SIG-M5 (cell line): Measurements from ENCODE around the gene CARMIL1.
"Not testable (repeated sequence)": the region's sequence is repeated elsewhere in the genome, so short reads cannot be mapped to it uniquely, and the experiment has no call there.

Source experiments
- DNase-seq: peaks from one replicate; lab custom pipeline; 2025; lab: John Stamatoyannopoulos, UW

The CARMIL1 gene

DNA sequence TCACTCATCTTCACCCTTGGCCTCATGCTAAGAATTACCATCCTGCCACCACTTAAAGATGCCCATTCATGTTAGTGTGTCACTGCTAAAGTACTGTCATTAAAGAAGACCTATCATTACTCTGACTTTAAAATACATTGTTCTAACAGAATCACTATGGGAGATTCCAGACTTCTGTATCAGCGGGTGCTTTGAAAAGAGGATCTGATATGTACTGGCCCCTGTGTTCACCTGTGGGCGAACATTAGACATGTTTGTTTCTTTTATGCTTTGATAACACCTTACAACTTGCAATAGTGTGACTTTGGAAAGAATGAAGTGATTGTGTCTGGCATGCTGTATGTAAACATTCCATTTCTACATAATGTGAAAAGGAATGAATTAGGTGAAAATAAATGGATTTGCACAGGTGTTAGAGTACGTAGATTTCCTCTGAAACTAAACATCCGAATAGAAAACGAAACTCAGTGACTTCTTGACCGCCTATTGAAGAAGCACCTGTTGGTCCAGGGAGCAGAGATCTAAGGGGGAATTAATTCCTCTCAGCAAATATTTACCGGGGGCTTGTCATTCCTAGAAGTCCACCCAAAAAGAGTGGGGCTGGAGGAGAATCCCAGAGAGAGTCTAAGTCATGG, 132.3 kb downstream of the CARMIL1 start:
- DNase-seq = no peak

GRCh38 chr6:25413207-25413905, 134.2 kb downstream of the CARMIL1 start:
- DNase-seq = no peak

DNA sequence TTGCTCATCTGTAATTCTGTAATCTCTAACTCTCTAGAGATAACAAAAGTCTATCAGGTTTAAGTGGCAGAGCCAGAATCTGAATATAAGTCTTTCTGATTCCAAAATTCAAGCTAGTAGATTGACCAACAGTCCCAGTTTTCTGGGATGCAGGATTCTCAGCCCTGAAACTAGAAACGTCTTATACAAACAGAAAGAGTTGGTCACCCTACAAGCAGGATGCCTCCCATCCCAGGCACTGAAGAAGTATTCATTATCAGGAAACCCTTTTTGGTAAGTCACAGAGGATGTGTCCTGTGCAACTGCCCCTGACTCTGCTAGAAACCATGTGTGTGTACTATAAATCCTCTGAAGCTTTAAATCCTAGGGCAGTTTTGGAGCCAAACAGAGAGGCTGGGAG, 135.0 kb downstream of the CARMIL1 start:
- no peak for DNase-seq

- no peak for DNase-seq
These were observed 135.6 kb downstream of the CARMIL1 start for GRCh38 chr6:25414755-25415154.

DNA sequence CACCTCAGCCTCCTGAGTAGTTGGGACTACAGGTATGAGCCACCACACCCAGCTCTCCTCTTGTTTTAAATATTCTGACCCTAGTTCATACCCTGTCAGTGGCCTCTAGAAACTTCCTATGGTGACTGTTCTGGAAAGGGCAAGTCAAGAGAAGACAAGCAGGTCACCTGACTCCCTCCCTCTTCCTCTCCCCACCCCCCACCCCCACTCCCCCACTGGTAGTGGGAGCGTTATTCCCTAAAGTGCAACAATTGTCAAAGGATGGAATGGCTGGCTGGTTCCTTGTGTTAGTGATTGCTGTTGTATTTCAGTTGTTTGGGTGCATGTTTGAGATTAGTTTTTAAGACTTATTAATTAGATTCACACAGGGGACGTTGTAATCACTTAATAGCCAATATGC, 136.1 kb downstream of the CARMIL1 start:
- DNase-seq = no peak

DNA sequence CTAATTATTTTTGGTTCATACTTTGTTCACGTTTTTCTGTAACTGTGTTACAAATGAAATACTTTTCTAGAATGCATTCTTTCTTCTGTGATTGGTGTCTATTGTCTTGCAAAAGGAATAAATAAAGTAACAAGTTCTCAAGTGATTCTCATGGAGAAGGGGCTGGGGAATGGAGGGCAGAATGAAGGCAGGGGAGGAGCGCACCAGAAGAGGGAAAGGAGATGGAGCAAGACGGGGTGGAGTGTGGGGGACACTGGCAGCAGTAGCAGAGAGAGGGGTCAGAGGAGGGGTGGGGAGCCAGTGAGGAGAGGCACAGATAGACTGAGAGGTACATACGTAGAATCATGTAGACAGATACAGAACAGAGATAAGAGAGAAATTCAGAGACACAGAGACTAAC, 136.5 kb downstream of the CARMIL1 start:
- no peak for DNase-seq

DNA sequence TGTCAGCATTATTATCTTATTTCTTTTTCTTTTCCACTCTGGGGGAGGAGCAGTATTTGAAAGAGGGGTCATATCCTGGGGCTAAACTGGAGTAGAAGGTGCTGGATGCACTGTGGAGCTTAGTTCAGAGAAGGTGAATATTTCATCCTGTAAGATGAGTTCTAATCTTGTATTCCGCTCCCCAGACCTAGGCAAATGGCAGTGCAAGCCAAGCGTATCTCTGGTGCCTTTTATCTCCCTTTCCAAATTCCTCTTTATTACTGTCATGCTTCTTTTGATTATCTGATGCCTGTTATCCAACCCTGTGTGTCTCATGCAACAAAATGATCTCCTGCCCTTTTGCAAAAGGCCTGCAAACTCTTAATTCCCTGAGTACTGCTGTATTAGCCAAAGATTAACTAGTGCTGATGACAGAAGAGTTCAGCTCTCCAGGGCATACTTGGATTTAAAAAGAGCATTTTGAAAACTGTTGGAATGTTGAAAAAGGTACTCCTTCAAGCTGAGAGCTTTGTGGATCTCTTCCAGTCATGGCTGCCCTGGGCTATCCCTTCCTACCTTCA, 138.0 kb downstream of the CARMIL1 start:
- no peak for DNase-seq

- no peak for DNase-seq
These were observed 139.4 kb downstream of the CARMIL1 start for GRCh38 chr6:25418454-25419052.

DNA sequence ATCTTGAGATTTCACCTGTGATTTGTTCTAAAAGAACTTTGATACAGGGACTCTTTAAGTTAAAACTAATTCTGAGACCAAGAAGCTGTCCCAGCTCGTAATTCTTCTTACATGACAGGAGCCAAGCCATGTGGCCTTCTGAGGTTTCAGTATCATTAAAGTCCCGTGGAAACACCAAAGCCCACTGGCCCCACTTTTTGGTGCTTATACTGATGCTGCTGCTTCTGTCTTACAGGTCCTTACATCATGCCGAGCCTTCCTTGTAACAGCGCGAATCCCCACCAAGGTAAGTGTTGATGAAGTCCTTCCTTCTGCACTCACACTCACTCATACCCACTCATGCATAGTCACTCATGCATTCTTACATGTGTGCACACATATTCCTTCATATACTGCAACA, 140.7 kb downstream of the CARMIL1 start:
- DNase-seq = no peak

DNA sequence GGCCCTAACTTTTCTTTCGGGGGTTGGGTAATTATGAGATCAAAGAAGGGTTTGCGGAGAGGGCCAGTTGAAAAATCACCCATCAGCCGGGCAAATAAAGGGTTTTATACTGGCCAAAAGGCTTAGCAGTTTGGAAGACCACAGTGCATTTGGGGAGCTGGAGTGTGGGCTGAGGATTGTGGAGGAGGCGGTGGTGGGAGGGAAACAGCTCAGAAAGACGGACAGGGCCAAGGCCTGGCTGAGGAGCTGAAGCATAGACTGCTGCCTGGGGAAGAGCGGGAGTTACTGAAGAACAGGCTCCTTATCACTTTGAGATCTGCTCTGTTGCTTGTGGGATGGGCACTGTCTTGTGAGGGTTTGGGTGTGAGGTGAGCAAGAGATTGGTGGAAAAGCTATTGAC, 144.2 kb downstream of the CARMIL1 start:
- no peak for DNase-seq

DNA sequence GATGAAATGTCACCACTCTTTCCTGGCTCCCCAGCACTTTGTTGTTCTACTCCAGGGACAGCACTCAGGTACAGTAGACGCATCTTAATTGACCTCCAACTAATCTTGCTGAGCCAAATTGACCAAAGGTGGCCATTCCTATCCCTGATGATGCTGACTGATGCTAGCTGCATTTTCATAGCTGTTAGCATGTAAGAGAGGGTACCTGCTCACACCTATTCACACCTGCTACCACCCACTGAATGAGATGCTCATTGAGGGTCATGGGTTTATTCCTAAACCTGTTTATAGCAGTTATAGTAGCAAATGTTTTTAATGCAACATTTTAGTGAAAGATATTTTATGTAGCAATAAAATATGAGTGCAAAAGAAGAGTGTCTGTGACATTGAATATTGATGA, 145.1 kb downstream of the CARMIL1 start:
- no peak for DNase-seq

DNA sequence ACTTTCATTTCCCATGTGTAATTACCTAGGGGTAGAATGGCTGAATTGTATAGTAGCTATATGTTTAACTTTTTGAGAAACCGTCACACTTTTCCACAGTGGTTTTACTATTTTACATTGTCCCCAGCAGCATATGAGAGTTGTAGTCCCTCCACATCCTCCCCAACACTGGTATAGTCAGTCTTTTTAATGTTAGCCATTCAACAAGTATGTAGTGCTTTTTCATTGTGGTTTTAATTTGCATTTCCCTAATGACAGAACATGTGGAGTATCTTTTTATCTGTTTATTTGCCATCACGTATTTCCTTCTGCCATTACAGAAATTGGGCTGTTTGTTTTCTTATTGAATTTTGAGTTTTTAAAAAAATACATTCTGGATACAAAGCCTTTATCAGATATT, 148.4 kb downstream of the CARMIL1 start:
- no peak for DNase-seq

DNA sequence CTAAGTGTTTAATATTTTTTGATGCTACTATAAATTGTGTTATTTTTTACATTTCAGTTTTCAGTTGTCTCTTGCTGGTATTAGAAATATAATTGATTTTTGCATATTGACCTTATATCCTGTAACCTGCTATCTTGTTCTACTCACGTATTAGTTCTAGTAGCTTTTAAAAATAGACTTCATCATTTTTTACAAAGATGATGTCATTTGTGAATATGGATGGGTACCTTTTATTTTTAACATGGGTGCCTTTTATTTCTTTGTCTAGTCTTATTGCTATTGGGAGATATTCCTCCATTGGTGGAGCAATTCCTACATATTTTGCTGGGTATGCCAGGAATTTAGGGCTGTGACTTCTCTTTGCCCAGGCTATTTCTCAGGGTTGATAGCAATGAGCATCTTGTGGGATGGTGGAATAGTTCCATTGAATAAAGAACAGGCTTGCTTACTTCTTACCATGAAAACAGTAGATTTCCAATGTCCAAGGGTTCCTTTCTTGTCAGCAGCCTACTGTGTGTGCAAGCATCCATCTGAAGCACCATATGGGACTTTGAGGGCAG, 149.7 kb downstream of the CARMIL1 start:
- no peak for DNase-seq

- no peak for DNase-seq
These were observed 152.3 kb downstream of the CARMIL1 start for GRCh38 chr6:25431306-25431974.

DNA sequence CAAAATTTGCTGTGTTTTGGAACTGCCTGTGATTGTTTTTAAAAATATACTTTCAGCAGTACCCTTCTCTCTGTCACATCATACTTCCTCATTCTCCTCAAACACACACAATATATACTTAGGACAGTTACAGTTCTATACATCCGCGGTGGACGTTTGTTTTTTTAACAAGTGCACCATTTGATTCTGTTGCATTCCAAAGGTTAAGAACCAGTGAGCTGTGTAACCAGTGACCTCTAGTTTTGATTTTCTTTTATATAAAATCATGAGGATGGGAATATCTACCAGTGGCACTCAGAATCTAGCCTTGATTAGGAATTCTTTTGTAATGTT, 152.8 kb downstream of the CARMIL1 start:
- DNase-seq = no peak

- DNase-seq = no peak
These were observed 155.7 kb downstream of the CARMIL1 start for GRCh38 chr6:25434921-25435320.

DNA sequence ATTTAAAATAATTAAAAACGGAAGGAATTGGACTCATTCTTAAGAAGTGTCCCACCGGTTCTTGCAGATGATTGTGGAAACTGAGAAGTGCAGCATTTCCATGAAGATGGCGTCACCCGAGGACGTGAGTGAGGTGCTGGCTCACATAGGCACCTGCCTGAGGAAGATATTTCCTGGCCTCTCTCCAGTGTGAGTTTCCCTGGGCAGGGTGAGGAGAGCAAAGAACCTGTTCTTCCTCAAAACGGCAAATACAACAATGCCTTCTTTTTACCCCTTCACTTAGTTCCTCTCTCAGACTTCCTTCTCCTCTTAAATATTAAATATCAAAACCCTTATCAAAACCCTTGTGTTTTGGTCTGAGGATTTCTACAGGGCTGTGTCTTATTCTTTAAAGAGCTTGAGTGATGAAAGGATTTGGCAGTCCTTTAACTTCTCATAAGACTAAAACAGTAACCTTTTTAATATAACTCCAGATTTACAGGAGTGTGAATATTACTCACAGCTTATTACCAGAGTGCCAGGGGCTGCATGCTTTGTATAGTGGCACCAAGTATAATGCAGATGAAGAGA, 156.3 kb downstream of the CARMIL1 start:
- no peak for DNase-seq

- no peak for DNase-seq
These were observed 157.6 kb downstream of the CARMIL1 start for GRCh38 chr6:25436760-25437159.

- DNase-seq = no peak
These were observed 160.2 kb downstream of the CARMIL1 start for GRCh38 chr6:25439368-25439767.

DNA sequence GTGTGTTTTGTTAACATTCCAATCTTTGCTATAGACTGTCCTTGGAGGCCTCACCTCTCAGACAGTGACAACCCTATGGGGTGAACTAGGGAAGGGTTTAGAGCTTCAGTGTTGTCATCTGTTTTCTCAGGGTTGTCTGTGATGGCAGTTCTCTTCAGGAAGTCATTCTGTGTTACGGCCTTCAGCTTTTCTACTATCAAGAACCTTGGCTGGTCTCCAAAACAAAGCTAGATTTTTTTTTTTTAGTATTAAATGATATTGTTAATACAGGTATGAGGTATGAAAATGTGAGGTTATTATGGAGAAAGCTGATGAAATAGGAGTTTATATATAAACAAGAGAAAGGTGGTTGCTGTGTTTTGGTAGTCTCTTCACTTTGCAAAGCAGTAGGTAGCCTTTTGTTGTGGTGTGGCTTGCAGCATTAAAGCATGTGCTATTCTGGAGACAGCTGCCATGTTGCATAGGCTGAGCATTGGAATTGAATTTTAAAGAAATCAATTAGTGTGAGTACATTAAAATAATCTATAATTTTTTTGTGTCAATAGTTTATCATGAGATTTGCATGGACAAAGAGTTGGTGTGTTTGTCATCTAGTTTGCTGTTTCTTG, 162.6 kb downstream of the CARMIL1 start:
- DNase-seq = no peak

- DNase-seq = no peak
These were observed 163.7 kb downstream of the CARMIL1 start for GRCh38 chr6:25442898-25443297.

- DNase-seq = not testable (repeated sequence)
These were observed 165.3 kb downstream of the CARMIL1 start for GRCh38 chr6:25444521-25444920.
